ENCODE results near the gene TMEM31. TPM values are rescaled to one million over a fixed set of nuclear protein-coding genes. Genes with fewer than 3 reads are reported as not detected.
"Not testable (repeated sequence)": the region's sequence is repeated elsewhere in the genome, so short reads cannot be mapped to it uniquely, and the experiment has no call there.

The TMEM31 gene
- total and polyA plus RNA-seq, 7 donors = not detected

DNA sequence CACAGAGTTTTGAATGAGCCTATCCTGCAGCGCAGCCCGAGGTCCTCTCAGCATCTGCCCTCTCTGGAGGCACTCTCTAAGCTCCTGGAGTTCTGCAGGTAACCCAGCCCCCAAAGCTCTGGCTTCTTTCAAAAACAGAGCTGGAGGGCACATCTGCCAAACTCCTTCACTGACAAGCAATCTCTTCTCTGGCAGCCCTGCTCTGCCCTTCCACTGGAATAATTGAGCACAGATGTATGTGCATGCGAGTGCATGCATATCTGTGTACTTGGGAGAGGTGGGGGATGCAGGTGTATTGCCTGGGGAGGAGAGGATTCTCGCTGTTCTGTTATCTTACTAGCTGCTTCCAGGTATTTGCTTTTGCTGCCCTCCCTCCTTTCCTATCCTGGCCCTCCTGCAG is 43.7 kb downstream of the TMEM31 start:
- H3K9me3 ChIP-seq = no peaks in the 10 kb centered on the region
- no peak overlapping the region for H3K27ac ChIP-seq
- no peaks in the 10 kb centered on the region for H3K4me1 ChIP-seq
- 78 to 90% methylated on average over 4 of the region's 4 CpGs for WGBS, 2 donors
- DNase-seq = no peak
- no peaks in the 10 kb centered on the region for H3K36me3 ChIP-seq
- intact Hi-C loops (cut with DNase I) = no loop called here
- H3K27me3 ChIP-seq = no peaks in the 10 kb centered on the region
- no peak overlapping the region for H3K4me3 ChIP-seq
- no peak for TF ChIP-seq EP300 (IDR thresholded peaks at IDR 0.05)
- no peak for TF ChIP-seq POLR2AphosphoS5 (IDR thresholded peaks at IDR 0.05)
- TF ChIP-seq CTCF (IDR thresholded peaks at IDR 0.05) = no peak
- TF ChIP-seq POLR2A (IDR thresholded peaks at IDR 0.05) = no peak

- DNase-seq = no peak
- Histone ChIP-seq H3K27me3 (no peaks in the 10 kb centered on the region), H3K4me1 (no peaks in the 10 kb centered on the region), H3K4me3 (no peak overlapping the region), H3K27ac (no peak overlapping the region), H3K36me3 (no peaks in the 10 kb centered on the region), H3K9me3 (no peaks in the 10 kb centered on the region)
- 39 to 75% methylated on average over 3 of the region's 3 CpGs for WGBS, 2 donors
- intact Hi-C loops (cut with DNase I) = no loop called here
- no peak for TF ChIP-seq CTCF (IDR thresholded peaks at IDR 0.05)
- no peak for TF ChIP-seq EP300 (IDR thresholded peaks at IDR 0.05)
- TF ChIP-seq POLR2A (IDR thresholded peaks at IDR 0.05) = no peak
Observed at GRCh38 chrX:103756736-103757135, 46.0 kb downstream of the TMEM31 start.

DNA sequence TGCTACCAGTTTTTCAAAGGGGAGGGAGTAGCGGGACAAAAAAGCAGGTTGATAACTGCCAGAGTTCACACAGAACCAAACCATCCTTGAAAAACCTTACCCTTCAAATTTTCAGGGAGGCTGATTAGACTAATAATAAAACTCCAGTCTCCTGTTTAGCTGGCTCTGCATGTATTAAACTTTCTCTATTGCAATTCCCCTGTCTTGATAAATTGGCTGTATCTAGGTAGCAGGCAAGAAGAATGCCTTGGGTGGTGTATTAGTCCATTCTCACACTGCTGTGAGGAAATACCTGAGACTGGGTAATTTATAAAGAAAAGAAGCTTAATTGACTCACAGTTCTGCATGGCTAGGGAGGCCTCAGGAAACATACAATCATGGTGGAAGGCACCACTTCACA is 47.8 kb downstream of the TMEM31 start:
- intact Hi-C loops (cut with DNase I) = no loop called here
- TF ChIP-seq EP300 (IDR thresholded peaks at IDR 0.05) (no peak), POLR2AphosphoS5 (IDR thresholded peaks at IDR 0.05) (no peak), POLR2A (IDR thresholded peaks at IDR 0.05) (no peak), CTCF (IDR thresholded peaks at IDR 0.05) (no peak)
- Histone ChIP-seq H3K27ac (no peak overlapping the region), H3K36me3 (no peaks in the 10 kb centered on the region), H3K27me3 (no peaks in the 10 kb centered on the region), H3K9me3 (no peaks in the 10 kb centered on the region), H3K4me3 (no peak overlapping the region), H3K4me1 (no peaks in the 10 kb centered on the region)
- no peak for DNase-seq
- WGBS, 2 donors = 93 to 95% methylated on average over 1 of the region's 1 CpG

GRCh38 chrX:103763541-103763940 is 52.8 kb downstream of the TMEM31 start:
- DNase-seq; H3K9me3 ChIP-seq; H3K27ac ChIP-seq; H3K4me1 ChIP-seq; H3K36me3 ChIP-seq; H3K27me3 ChIP-seq; intact Hi-C loops (cut with DNase I); H3K4me3 ChIP-seq: not testable (repeated sequence)
- 76 to 82% methylated on average over 5 of the region's 5 CpGs for WGBS, 2 donors

Other genes starting within 250 kb of the TMEM31 start
- 1 to 10 TPM in 1 of 4 donors, under 1 TPM in 3; 0.66 to 1.7 (median 0.83) TPM for gene RAB40A, start 191.4 kb upstream of the TMEM31 start, total RNA-seq
- gene RAB40A, start 191.4 kb upstream of the TMEM31 start, polyA plus RNA-seq = under 1 TPM in 1 of 3 donors, not detected in 2; 0.12 TPM
- 100 to 1,000 TPM; 127 to 366 (median 178) TPM for gene TCEAL4, start 125.4 kb upstream of the TMEM31 start, total RNA-seq
- gene TCEAL4, start 125.4 kb upstream of the TMEM31 start, polyA plus RNA-seq = 100 to 1,000 TPM in 1 of 3 donors, 10 to 100 TPM in 2; 54.8 to 117 (median 62.1) TPM
- 10 to 100 TPM; 55.3 to 68.3 (median 61.4) TPM for gene TCEAL3, start 102.9 kb upstream of the TMEM31 start, total RNA-seq
- gene TCEAL3, start 102.9 kb upstream of the TMEM31 start, polyA plus RNA-seq = 10 to 100 TPM; 13.9 to 31.8 (median 17.7) TPM
- gene TCEAL1, start 81.9 kb upstream of the TMEM31 start, total RNA-seq = 100 to 1,000 TPM; 135 to 186 (median 173) TPM
- gene TCEAL1, start 81.9 kb upstream of the TMEM31 start, polyA plus RNA-seq = 10 to 100 TPM; 19.5 to 24.6 (median 20.1) TPM
- 100 to 1,000 TPM; 171 to 255 (median 215) TPM for gene MORF4L2, start 24.2 kb upstream of the TMEM31 start, total RNA-seq
- 100 to 1,000 TPM; 180 to 224 (median 219) TPM for gene MORF4L2, start 24.2 kb upstream of the TMEM31 start, polyA plus RNA-seq
- 100 to 1,000 TPM in 1 of 4 donors, 10 to 100 TPM in 3; 32.7 to 112 (median 47.0) TPM for gene PLP1, start 65.9 kb downstream of the TMEM31 start, total RNA-seq
- gene PLP1, start 65.9 kb downstream of the TMEM31 start, polyA plus RNA-seq = 10 to 100 TPM in 1 of 3 donors, 1 to 10 TPM in 2; 1.6 to 10.2 (median 3.6) TPM
- gene RAB9B, start 121.3 kb downstream of the TMEM31 start, total RNA-seq = 10 to 100 TPM in 3 of 4 donors, 1 to 10 TPM in 1; 9.2 to 18.8 (median 12.6) TPM
- gene RAB9B, start 121.3 kb downstream of the TMEM31 start, polyA plus RNA-seq = under 1 TPM; under 0.01 to 0.64 (median 0.23) TPM

Data from sigmoid colon (tissue), 7 donors.